Fibroblast of lung (primary cell): ENCODE results near the gene SPATA2L.

ENCODE experiments used
- EZH2 ChIP-seq: IDR thresholded peaks from 2 replicates; pipeline ENCODE4 v1.5.1; 2012; ENCODE audit warnings: low read length, control low read depth, mild to moderate bottlenecking; ENCODE audit errors: missing control alignments
- TF ChIP-seq, protein P1 (sequence below), 2 donors: IDR thresholded peaks in 1 of 2; conservative IDR thresholded peaks in 1 of 2; 1 replicate in 1 of 2; 2 replicates in 1 of 2; pipeline ENCODE4 v1.5.1; 2011 to 2012; ENCODE audit warnings: low read length in 2 of 2, control low read depth in 1 of 2, inconsistent platforms in 1 of 2, low read depth in 1 of 2, mild to moderate bottlenecking in 1 of 2

- TF ChIP-seq, protein P1, sequence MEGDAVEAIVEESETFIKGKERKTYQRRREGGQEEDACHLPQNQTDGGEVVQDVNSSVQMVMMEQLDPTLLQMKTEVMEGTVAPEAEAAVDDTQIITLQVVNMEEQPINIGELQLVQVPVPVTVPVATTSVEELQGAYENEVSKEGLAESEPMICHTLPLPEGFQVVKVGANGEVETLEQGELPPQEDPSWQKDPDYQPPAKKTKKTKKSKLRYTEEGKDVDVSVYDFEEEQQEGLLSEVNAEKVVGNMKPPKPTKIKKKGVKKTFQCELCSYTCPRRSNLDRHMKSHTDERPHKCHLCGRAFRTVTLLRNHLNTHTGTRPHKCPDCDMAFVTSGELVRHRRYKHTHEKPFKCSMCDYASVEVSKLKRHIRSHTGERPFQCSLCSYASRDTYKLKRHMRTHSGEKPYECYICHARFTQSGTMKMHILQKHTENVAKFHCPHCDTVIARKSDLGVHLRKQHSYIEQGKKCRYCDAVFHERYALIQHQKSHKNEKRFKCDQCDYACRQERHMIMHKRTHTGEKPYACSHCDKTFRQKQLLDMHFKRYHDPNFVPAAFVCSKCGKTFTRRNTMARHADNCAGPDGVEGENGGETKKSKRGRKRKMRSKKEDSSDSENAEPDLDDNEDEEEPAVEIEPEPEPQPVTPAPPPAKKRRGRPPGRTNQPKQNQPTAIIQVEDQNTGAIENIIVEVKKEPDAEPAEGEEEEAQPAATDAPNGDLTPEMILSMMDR (conservative IDR thresholded peaks at IDR 0.05 in 1 of 2, IDR thresholded peaks at IDR 0.05 in 1 of 2; ENCODE audit: low read depth in 1 of 2, low read length in 2 of 2), result no peak
- TF ChIP-seq EZH2, result no peak
Observed at GRCh38 chr16:89741342-89742014, 40.0 kb upstream of the SPATA2L start.
